ENCODE measurements around the gene PDGFC. TPM values are rescaled to one million over a fixed set of nuclear protein-coding genes. Genes with fewer than 3 reads are reported as not detected.

Gene PDGFC
- total RNA-seq, 1 donor = 145 TPM

- no peak overlapping the region for H3K4me3 ChIP-seq (ENCODE audit: insufficient read depth, low read length)
- no peaks in the 10 kb centered on the region for H3K9me3 ChIP-seq (ENCODE audit: low read depth, low read length)
- H3K4me2 ChIP-seq (ENCODE audit: insufficient read depth, low read length) = peak overlapping the region; percentile 74
- H4K20me1 ChIP-seq (ENCODE audit: insufficient read depth, low read length) = peaks cover 21% of the 10 kb centered on the region
- peak overlapping the region; percentile 71 for H3K27ac ChIP-seq (ENCODE audit: low read depth, low read length)
- H3K4me1 ChIP-seq (ENCODE audit: insufficient read depth, low read length) = peaks cover 83% of the 10 kb centered on the region
- no peak for DNase-seq (ENCODE audit: insufficient read length, low spot score, missing footprints)
- H2AFZ ChIP-seq (ENCODE audit: low read length) = no peak overlapping the region
- no peaks in the 10 kb centered on the region for H3K27me3 ChIP-seq (ENCODE audit: insufficient read depth, low read length)
- TF ChIP-seq, protein P1, sequence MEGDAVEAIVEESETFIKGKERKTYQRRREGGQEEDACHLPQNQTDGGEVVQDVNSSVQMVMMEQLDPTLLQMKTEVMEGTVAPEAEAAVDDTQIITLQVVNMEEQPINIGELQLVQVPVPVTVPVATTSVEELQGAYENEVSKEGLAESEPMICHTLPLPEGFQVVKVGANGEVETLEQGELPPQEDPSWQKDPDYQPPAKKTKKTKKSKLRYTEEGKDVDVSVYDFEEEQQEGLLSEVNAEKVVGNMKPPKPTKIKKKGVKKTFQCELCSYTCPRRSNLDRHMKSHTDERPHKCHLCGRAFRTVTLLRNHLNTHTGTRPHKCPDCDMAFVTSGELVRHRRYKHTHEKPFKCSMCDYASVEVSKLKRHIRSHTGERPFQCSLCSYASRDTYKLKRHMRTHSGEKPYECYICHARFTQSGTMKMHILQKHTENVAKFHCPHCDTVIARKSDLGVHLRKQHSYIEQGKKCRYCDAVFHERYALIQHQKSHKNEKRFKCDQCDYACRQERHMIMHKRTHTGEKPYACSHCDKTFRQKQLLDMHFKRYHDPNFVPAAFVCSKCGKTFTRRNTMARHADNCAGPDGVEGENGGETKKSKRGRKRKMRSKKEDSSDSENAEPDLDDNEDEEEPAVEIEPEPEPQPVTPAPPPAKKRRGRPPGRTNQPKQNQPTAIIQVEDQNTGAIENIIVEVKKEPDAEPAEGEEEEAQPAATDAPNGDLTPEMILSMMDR (IDR thresholded peaks at IDR 0.05; ENCODE audit: extremely low read depth, low read depth, low read length) = no peak
- no peaks in the 10 kb centered on the region for H3K36me3 ChIP-seq (ENCODE audit: insufficient read depth, low read length)
- peaks cover 85% of the 10 kb centered on the region for H3K79me2 ChIP-seq (ENCODE audit: insufficient read depth, low read length)
Measured at GRCh38 chr4:156946516-156947424, 24.8 kb downstream of the PDGFC start.

GRCh38 chr4:156945532-156945931 is 26.1 kb downstream of the PDGFC start:
- Histone ChIP-seq H3K36me3 (ENCODE audit: insufficient read depth, low read length) (no peaks in the 10 kb centered on the region), H2AFZ (ENCODE audit: low read length) (no peak overlapping the region), H3K27me3 (ENCODE audit: insufficient read depth, low read length) (no peaks in the 10 kb centered on the region), H3K4me3 (ENCODE audit: insufficient read depth, low read length) (peak overlapping the region; percentile 30), H4K20me1 (ENCODE audit: insufficient read depth, low read length) (peaks cover 19% of the 10 kb centered on the region), H3K27ac (ENCODE audit: low read depth, low read length) (peak overlapping the region; percentile 71), H3K79me2 (ENCODE audit: insufficient read depth, low read length) (peaks cover 85% of the 10 kb centered on the region), H3K9me3 (ENCODE audit: low read depth, low read length) (no peaks in the 10 kb centered on the region), H3K4me1 (ENCODE audit: insufficient read depth, low read length) (peaks cover 84% of the 10 kb centered on the region), H3K4me2 (ENCODE audit: insufficient read depth, low read length) (peak overlapping the region; percentile 74)
- TF ChIP-seq, protein P1 (IDR thresholded peaks at IDR 0.05; ENCODE audit: extremely low read depth, low read depth, low read length) = no peak
- no peak for DNase-seq (ENCODE audit: insufficient read length, low spot score, missing footprints)

DNA sequence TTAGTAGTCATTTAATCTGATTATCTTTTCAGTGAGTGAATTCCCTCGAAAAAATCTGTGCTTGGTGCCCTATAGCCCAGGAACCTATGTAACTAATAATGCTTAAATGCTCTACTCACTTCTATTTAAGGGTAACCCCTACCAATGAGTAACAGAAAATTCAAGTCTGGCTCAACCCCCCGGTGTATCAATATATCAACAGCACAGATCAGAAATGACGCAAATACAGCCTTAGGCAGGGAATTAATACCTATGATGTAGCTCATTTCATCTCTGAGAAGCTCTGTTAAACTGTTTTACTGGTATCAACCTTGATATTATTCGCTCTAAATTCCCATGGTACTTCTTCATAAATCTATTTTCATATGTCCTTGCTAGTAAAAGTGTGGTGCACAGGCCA is 28.6 kb downstream of the PDGFC start:
- no peaks in the 10 kb centered on the region for H3K9me3 ChIP-seq (ENCODE audit: low read depth, low read length)

More for the DNA sequence above, 28.6 kb downstream of the PDGFC start:
- Histone ChIP-seq H3K27ac (ENCODE audit: low read depth, low read length) (peak overlapping the region; percentile 34), H3K27me3 (ENCODE audit: insufficient read depth, low read length) (no peaks in the 10 kb centered on the region), H3K4me1 (ENCODE audit: insufficient read depth, low read length) (peaks cover 81% of the 10 kb centered on the region), H4K20me1 (ENCODE audit: insufficient read depth, low read length) (peaks cover 7% of the 10 kb centered on the region), H3K4me2 (ENCODE audit: insufficient read depth, low read length) (peak overlapping the region; percentile 26), H3K4me3 (ENCODE audit: insufficient read depth, low read length) (no peak overlapping the region), H3K79me2 (ENCODE audit: insufficient read depth, low read length) (peaks cover 83% of the 10 kb centered on the region), H2AFZ (ENCODE audit: low read length) (no peak overlapping the region), H3K36me3 (ENCODE audit: insufficient read depth, low read length) (no peaks in the 10 kb centered on the region)
- TF ChIP-seq, protein P1 (IDR thresholded peaks at IDR 0.05; ENCODE audit: extremely low read depth, low read depth, low read length) = no peak
- DNase-seq (ENCODE audit: insufficient read length, low spot score, missing footprints) = no peak
